ENCODE data around the gene ABCB1. TPM values are rescaled to one million over a fixed set of nuclear protein-coding genes. Genes with fewer than 3 reads are reported as not detected.

ABCB1 gene
- total and polyA plus RNA-seq, 2 of the 13 experiments (the other 11 are each of a cell fraction or from before 2014, with no cell fraction given): 42.8 to 52.6 TPM

DNA sequence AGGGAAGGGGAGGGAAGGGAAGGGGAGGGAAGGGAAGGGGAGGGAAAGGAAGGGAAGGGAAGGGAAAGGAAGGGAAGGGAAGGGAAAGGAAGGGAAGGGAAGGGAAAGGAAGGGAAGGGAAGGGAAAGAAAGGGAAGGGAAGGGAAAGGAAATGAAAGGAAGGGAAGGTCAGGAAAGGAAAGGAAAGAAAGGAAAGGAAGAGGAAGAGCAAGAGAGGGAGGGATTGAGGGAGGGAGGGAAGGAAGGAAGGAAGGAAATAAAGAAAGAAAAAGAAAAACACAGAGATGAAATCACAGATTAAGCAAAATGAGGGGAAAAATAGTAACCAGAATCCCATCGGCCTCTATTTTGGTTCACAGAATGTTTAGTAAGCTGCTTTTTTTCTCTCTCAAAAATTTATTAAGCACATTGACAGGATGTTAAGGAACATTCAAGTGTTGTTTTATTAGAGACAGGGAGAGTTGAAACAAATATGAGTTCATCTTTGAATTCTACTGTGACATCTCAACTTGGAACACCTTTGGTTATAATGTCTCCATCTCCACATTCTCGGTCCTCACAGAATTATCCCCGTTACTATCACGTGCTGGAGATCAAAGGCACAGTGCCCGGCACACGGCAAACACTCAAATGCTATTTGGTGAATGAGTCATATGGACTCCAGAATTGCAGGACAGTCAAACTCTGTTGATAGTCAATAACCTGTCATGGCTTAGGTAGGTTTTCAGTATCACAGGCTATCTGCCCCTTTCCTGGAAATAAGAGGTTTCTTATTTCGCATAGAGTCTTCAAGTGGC is 52.4 kb downstream of the ABCB1 start (continued):
- TF ChIP-seq ZNF253 (CRISPR knock-in tag; IDR thresholded peaks at IDR 0.05; ENCODE audit: borderline replicate concordance) (no peak), NCOA1 (CRISPR knock-in tag; IDR thresholded peaks at IDR 0.05) (no peak), ZBTB1 (CRISPR knock-in tag; IDR thresholded peaks at IDR 0.05; ENCODE audit: borderline replicate concordance) (no peak), TEAD2 (CRISPR knock-in tag; IDR thresholded peaks at IDR 0.05) (no peak), ZNF260 (CRISPR knock-in tag; IDR thresholded peaks at IDR 0.05; ENCODE audit: borderline replicate concordance, low read depth) (no peak), PHF8 (CRISPR knock-in tag; IDR thresholded peaks at IDR 0.05) (no peak), ZSCAN9 (CRISPR knock-in tag; IDR thresholded peaks at IDR 0.05; ENCODE audit: borderline replicate concordance) (0 out of 2 replicates have a peak, but pooled peaks have one; percentile 51), KLF9 (CRISPR knock-in tag; IDR thresholded peaks at IDR 0.05; ENCODE audit: low read depth) (no peak), MEIS1 (CRISPR knock-in tag; IDR thresholded peaks at IDR 0.05; ENCODE audit: borderline replicate concordance) (peak; percentile 54; the same call in 1 of the 2 replicates), SMYD3 (CRISPR knock-in tag; IDR thresholded peaks at IDR 0.05) (no peak), ELF3 (CRISPR knock-in tag; IDR thresholded peaks at IDR 0.05) (peak; percentile 41; the same call in 1 of the 2 replicates), KLF11 (CRISPR knock-in tag; IDR thresholded peaks at IDR 0.05) (no peak), PRMT3 (CRISPR knock-in tag; IDR thresholded peaks at IDR 0.05; ENCODE audit: borderline replicate concordance, low read depth) (no peak), HNRNPK (IDR thresholded peaks at IDR 0.05; ENCODE audit: low read depth, low read length, poor library complexity, severe bottlenecking) (peak; percentile 94), MAFG (CRISPR knock-in tag; IDR thresholded peaks at IDR 0.05) (no peak), HES4 (CRISPR knock-in tag; IDR thresholded peaks at IDR 0.05; ENCODE audit: borderline replicate concordance) (no peak), THYN1 (CRISPR knock-in tag; IDR thresholded peaks at IDR 0.05; ENCODE audit: borderline replicate concordance, low read depth) (no peak), ZFP90 (CRISPR knock-in tag; IDR thresholded peaks at IDR 0.05; ENCODE audit: borderline replicate concordance) (no peak)
- TF ChIP-seq, protein P1, sequence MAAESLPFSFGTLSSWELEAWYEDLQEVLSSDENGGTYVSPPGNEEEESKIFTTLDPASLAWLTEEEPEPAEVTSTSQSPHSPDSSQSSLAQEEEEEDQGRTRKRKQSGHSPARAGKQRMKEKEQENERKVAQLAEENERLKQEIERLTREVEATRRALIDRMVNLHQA (CRISPR knock-in tag; IDR thresholded peaks at IDR 0.05): no peak
- TF ChIP-seq, protein P2, sequence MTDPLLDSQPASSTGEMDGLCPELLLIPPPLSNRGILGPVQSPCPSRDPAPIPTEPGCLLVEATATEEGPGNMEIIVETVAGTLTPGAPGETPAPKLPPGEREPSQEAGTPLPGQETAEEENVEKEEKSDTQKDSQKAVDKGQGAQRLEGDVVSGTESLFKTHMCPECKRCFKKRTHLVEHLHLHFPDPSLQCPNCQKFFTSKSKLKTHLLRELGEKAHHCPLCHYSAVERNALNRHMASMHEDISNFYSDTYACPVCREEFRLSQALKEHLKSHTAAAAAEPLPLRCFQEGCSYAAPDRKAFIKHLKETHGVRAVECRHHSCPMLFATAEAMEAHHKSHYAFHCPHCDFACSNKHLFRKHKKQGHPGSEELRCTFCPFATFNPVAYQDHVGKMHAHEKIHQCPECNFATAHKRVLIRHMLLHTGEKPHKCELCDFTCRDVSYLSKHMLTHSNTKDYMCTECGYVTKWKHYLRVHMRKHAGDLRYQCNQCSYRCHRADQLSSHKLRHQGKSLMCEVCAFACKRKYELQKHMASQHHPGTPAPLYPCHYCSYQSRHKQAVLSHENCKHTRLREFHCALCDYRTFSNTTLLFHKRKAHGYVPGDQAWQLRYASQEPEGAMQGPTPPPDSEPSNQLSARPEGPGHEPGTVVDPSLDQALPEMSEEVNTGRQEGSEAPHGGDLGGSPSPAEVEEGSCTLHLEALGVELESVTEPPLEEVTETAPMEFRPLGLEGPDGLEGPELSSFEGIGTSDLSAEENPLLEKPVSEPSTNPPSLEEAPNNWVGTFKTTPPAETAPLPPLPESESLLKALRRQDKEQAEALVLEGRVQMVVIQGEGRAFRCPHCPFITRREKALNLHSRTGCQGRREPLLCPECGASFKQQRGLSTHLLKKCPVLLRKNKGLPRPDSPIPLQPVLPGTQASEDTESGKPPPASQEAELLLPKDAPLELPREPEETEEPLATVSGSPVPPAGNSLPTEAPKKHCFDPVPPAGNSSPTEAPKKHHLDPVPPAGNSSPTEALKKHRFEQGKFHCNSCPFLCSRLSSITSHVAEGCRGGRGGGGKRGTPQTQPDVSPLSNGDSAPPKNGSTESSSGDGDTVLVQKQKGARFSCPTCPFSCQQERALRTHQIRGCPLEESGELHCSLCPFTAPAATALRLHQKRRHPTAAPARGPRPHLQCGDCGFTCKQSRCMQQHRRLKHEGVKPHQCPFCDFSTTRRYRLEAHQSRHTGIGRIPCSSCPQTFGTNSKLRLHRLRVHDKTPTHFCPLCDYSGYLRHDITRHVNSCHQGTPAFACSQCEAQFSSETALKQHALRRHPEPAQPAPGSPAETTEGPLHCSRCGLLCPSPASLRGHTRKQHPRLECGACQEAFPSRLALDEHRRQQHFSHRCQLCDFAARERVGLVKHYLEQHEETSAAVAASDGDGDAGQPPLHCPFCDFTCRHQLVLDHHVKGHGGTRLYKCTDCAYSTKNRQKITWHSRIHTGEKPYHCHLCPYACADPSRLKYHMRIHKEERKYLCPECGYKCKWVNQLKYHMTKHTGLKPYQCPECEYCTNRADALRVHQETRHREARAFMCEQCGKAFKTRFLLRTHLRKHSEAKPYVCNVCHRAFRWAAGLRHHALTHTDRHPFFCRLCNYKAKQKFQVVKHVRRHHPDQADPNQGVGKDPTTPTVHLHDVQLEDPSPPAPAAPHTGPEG (CRISPR knock-in tag; IDR thresholded peaks at IDR 0.05): no peak
- TF ChIP-seq, protein P3, sequence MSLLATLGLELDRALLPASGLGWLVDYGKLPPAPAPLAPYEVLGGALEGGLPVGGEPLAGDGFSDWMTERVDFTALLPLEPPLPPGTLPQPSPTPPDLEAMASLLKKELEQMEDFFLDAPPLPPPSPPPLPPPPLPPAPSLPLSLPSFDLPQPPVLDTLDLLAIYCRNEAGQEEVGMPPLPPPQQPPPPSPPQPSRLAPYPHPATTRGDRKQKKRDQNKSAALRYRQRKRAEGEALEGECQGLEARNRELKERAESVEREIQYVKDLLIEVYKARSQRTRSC (CRISPR knock-in tag; IDR thresholded peaks at IDR 0.05; ENCODE audit: low read depth): no peak
- TF ChIP-seq, protein P4, sequence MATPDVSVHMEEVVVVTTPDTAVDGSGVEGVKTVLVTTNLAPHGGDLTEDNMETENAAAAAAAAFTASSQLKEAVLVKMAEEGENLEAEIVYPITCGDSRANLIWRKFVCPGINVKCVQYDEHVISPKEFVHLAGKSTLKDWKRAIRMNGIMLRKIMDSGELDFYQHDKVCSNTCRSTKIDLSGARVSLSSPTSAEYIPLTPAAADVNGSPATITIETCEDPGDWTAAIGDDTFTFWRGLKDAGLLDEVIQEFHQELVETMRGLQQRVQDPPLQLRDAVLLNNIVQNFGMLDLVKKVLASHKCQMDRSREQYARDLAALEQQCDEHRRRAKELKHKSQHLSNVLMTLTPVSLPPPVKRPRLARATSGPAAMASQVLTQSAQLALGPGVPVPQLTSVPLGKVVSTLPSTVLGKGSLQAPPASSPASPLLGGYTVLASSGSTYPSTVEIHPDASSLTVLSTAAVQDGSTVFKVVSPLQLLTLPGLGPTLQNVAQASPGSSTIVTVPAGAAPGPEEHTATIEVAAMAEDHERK (CRISPR knock-in tag; IDR thresholded peaks at IDR 0.05; ENCODE audit: low read depth): no peak
